Measurements from ENCODE around the gene HGF. TPM values are rescaled to one million over a fixed set of nuclear protein-coding genes. Genes with fewer than 3 reads are reported as not detected.

The HGF gene
- polyA plus RNA-seq, 3 donors: 18.6 to 24.0 (median 18.9) TPM

DNA sequence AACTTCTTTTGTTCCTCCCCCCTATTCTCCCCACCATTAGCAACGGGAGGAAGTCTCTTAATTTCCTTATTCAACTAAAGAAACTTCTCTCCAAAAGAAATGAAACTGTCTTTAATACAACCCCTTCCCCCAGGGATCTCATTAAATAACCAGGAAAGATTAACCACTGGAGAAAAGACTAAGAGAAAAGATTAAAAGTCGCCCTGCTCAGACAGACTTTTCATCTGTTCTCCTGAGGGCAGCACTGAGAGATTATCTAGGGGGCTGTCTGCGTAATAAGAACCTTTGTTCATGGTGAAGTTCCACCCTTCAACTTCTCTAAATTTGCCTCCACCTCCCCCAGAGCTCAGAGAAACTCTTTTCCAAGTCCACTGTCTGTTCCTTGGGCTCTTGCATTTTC, 105.5 kb downstream of the HGF start:
- Mint-ChIP-seq H3K9me3 (peaks cover 0 to 8% (median 3%) of the 10 kb centered on the region in 7 donors), H3K27me3 (ENCODE audit: low read depth in 3 of 3) (no peaks in the 10 kb centered on the region), H3K36me3 (no peaks in the 10 kb centered on the region), H3K4me1 (no peaks in the 10 kb centered on the region), H3K27ac (no peak overlapping the region), H3K4me3 (no peak overlapping the region)
- no peaks in the 10 kb centered on the region for H3K79me2 ChIP-seq (ENCODE audit: insufficient read depth, low read length)
- intact Hi-C loops (cut with micrococcal nuclease): no loop called here
- DNase-seq: no peak
- no peaks in the 10 kb centered on the region for H3K9me3 ChIP-seq (replicated peaks in 1 of 2; ENCODE audit: control insufficient read depth in 1 of 2, insufficient read depth in 1 of 2, low read length in 2 of 2)
- no peak overlapping the region for H2AFZ ChIP-seq (ENCODE audit: insufficient read depth, low read depth, low read length, poor library complexity, severe bottlenecking)
- 100% methylated on average over 1 of the region's 3 CpGs for WGBS (ENCODE audit: insufficient coverage)
- H4K20me1 ChIP-seq (ENCODE audit: insufficient read depth, low read length): no peaks in the 10 kb centered on the region
- no peaks in the 10 kb centered on the region for H3K4me1 ChIP-seq (ENCODE audit: control insufficient read depth in 1 of 2, insufficient read depth in 2 of 2, low read length in 2 of 2)
- H3K4me3 ChIP-seq (replicated peaks in 1 of 3; ENCODE audit: low read depth in 2 of 3, low read length in 3 of 3): no peak overlapping the region
- no peak overlapping the region for H3K9ac ChIP-seq (ENCODE audit: insufficient read depth, low read length, poor library complexity, severe bottlenecking)
- H3K36me3 ChIP-seq (replicated peaks in 1 of 2; ENCODE audit: control insufficient read depth in 1 of 2, insufficient read depth in 2 of 2, low read length in 2 of 2): no peaks in the 10 kb centered on the region
- no peak overlapping the region for H3K27ac ChIP-seq (ENCODE audit: low read depth in 1 of 2, low read length in 2 of 2)
- H3K4me2 ChIP-seq (replicated peaks; ENCODE audit: extremely low read depth, low read length, poor library complexity, severe bottlenecking): no peak overlapping the region
- no peaks in the 10 kb centered on the region for H3K27me3 ChIP-seq (ENCODE audit: control insufficient read depth in 2 of 2, insufficient read depth in 2 of 2, low read length in 2 of 2)
- TF ChIP-seq, protein P1, sequence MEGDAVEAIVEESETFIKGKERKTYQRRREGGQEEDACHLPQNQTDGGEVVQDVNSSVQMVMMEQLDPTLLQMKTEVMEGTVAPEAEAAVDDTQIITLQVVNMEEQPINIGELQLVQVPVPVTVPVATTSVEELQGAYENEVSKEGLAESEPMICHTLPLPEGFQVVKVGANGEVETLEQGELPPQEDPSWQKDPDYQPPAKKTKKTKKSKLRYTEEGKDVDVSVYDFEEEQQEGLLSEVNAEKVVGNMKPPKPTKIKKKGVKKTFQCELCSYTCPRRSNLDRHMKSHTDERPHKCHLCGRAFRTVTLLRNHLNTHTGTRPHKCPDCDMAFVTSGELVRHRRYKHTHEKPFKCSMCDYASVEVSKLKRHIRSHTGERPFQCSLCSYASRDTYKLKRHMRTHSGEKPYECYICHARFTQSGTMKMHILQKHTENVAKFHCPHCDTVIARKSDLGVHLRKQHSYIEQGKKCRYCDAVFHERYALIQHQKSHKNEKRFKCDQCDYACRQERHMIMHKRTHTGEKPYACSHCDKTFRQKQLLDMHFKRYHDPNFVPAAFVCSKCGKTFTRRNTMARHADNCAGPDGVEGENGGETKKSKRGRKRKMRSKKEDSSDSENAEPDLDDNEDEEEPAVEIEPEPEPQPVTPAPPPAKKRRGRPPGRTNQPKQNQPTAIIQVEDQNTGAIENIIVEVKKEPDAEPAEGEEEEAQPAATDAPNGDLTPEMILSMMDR (IDR thresholded peaks at IDR 0.05): no peak

DNA sequence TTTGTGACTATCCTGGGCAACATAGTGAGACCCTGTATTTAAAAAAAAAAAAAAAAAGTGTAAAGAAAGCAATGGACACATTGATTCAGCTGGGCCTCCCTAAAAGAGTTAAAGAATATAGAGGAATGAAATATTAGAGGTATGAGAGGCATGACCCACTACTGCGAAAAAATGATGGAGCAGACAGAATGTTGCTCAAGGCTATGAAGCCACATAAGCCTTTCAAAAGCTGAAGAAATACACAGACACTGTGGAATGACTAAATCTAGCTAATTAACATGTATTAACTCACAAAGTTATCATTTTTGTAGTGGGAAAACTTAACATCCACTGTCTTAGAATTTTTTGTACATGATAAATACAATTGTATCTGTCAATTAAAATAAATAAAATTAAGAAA, 107.3 kb downstream of the HGF start:
- TF ChIP-seq, protein P1 (IDR thresholded peaks at IDR 0.05): no peak
- Histone ChIP-seq H3K9ac (ENCODE audit: insufficient read depth, low read length, poor library complexity, severe bottlenecking) (no peak overlapping the region), H3K4me2 (replicated peaks; ENCODE audit: extremely low read depth, low read length, poor library complexity, severe bottlenecking) (no peak overlapping the region), H3K36me3 (replicated peaks in 1 of 2; ENCODE audit: control insufficient read depth in 1 of 2, insufficient read depth in 2 of 2, low read length in 2 of 2) (no peaks in the 10 kb centered on the region), H3K27me3 (ENCODE audit: control insufficient read depth in 2 of 2, insufficient read depth in 2 of 2, low read length in 2 of 2) (no peaks in the 10 kb centered on the region), H4K20me1 (ENCODE audit: insufficient read depth, low read length) (no peaks in the 10 kb centered on the region), H3K27ac (ENCODE audit: low read depth in 1 of 2, low read length in 2 of 2) (no peak overlapping the region), H3K79me2 (ENCODE audit: insufficient read depth, low read length) (no peaks in the 10 kb centered on the region), H3K4me3 (replicated peaks in 1 of 3; ENCODE audit: low read depth in 2 of 3, low read length in 3 of 3) (no peak overlapping the region), H3K4me1 (ENCODE audit: control insufficient read depth in 1 of 2, insufficient read depth in 2 of 2, low read length in 2 of 2) (no peaks in the 10 kb centered on the region), H2AFZ (ENCODE audit: insufficient read depth, low read depth, low read length, poor library complexity, severe bottlenecking) (no peak overlapping the region), H3K9me3 (replicated peaks in 1 of 2; ENCODE audit: control insufficient read depth in 1 of 2, insufficient read depth in 1 of 2, low read length in 2 of 2) (peaks cover 0 to 5% of the 10 kb centered on the region in 2 donors)
- no peak overlapping the region for H3K4me3 Mint-ChIP-seq
- DNase-seq: no peak
- no peak overlapping the region for H3K27ac Mint-ChIP-seq
- H3K27me3 Mint-ChIP-seq (ENCODE audit: low read depth in 3 of 3): no peaks in the 10 kb centered on the region
- no CpG with 5 or more reads among the region's 1 CpG for WGBS (ENCODE audit: insufficient coverage)
- H3K36me3 Mint-ChIP-seq: no peaks in the 10 kb centered on the region
- peaks cover 3 to 11% (median 6%) of the 10 kb centered on the region in 7 donors for H3K9me3 Mint-ChIP-seq
- intact Hi-C loops (cut with micrococcal nuclease): no loop called here
- no peaks in the 10 kb centered on the region for H3K4me1 Mint-ChIP-seq
